GM21576 (cell line): ENCODE results near the gene FSTL1.
"Not testable (repeated sequence)": the region's sequence is repeated elsewhere in the genome, so short reads cannot be mapped to it uniquely, and the experiment has no call there.

Experiments
- ATAC-seq: cut with Tn5 transposase; IDR thresholded peaks from one replicate; pipeline ENCODE4 v1.9.1; 2021; ENCODE audit warnings: mild to moderate bottlenecking, moderate library complexity; ENCODE audit not compliant: unreplicated experiment

Gene FSTL1

DNA sequence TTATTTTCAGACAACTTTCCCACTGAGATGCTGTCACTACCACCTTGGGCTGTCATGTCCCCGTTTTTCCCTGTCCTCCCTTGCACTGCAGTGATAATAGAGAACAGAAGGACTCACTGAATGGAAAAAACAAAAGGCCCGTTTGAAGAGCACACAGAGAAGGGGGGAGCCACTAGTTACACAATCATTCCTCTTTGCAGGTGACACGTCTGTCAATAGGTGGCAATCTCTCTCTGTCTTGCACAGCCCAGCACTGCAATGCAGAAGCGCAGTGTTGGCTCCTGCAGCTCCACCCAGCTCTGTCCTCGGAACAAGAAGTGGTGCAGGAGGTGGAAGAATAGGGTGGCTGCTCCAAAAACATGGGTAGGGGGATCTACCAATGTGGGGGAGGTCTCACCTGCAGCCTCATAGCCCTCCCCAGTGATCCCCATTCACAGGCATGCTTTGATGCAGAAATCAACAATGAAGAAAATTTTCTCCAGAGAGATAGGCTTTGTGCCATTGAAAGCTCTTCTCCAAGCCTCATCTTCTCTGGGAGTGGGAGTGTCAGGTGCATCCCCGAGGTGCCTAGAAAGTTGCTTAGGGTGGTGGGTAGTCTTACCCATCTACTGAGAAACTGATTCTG lies 31.8 kb downstream of the FSTL1 start:
- peak; percentile 47 for ATAC-seq

- no peak for ATAC-seq
Measured at GRCh38 chr3:120418446-120418845, 32.3 kb downstream of the FSTL1 start.

GRCh38 chr3:120417272-120417911 lies 33.4 kb downstream of the FSTL1 start:
- ATAC-seq, result peak; percentile 100

DNA sequence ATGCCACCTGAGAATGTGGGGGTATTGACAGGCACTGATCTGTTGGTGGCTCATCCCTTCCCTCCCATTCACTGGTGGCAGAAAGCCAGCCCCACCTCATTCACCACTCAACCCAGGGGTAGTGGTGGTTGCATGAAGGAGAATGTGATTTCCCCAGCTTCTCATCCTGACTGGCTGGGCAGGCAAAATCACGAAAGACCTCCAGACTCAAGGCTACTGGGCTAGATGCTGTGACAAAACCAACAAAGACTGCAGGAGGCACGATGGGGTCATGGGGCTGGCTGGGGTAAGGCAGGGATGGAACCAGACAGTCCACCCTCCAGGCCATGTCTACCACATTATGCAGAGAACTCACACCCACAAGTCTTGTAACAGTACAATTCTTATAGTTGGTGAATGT lies 33.9 kb downstream of the FSTL1 start:
- peak; percentile 22 for ATAC-seq

DNA sequence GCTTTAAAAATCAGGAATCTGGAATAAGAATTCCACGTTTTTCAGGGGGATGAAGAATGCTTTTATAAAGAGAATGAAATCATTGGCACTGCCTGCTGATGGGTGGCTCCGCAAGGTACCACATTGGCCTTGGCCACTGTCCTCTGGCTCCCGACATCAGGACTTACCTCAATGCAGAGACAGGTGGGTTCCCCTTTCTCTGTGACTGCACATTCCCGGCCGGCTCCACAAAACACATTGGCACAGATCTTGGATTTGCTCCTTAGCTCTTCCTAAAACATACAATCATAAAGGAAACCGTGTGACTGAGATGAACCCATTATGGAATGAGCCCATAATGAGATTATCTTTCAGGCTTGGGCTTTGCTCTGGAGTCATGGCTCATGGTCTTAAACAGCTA lies 35.0 kb downstream of the FSTL1 start:
- ATAC-seq, result no peak

- no peak for ATAC-seq
Measured at GRCh38 chr3:120410541-120410940, 40.3 kb downstream of the FSTL1 start.

DNA sequence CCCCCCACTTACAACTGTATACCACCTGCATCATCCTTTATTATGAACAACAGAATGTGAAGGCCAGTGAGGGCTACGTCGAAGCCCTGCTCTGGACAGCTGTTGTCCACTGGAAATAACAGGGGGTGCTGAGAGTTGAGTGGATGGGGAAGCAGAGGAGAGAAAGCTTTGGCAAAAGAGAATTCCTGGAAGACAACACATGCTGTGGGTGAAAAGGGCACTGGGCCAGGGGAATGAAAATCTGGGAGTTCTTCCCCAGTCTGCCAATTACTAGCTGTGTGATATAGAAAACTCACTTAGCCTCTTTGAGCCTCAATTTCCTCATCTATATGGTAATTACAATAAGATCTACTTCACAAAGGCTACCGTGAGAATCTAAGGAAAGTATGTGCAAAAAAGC lies 40.7 kb downstream of the FSTL1 start:
- no peak for ATAC-seq

DNA sequence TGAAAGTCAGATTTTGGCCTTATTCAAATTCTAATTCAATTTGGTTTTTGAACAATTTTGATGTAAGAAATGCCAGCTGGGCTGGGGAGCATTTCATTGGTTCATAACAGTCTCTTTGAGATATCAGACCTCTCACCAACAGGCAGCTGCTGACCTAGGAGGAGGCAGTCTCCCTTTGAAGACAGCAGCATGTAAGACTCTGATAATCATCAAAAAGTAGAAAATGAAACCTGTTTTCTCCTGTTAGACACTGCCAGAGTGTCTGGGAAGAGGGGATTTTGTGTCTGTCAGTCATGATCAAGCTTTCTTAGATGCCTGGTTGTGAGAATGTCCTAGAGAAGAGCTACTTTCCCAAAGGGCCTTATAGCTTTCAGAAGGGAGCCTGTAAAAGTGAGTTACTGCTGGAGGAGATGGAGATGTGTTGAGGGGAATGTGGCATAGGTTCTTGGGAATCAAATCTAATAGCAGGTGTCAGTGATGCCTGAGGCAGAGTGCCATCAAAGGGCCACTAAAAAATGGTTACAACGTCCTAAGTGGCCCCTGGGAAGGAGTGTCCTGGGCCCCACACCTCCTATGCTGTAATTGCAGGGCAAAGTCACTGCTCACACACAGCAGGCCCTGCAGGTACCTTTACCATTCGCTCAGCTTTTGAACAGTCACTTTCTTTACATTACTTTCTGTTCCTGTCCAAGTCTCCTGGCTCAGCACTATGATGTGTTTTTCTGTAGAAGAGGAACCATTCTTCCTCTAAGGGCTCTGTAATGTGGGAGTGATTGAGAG lies 43.1 kb downstream of the FSTL1 start:
- ATAC-seq, result no peak

DNA sequence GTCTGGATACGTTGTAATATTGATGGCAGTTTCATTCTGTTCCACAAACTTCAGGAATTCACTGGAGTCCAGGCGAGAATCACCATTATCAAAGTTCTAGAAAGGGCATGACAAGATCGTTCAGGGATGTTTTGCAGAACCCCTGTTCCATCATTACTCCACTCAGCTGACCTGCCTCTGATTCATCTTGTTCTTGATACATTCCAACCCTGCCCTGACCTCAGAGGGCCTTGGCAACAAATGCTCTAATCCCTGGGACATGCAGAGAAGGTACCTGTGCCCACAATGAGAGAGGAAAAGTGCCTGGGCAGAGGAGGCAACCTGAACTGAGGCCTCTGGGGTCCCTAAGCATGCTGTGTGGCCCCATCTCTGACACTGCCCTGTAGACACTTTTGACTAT lies 45.9 kb downstream of the FSTL1 start:
- no peak for ATAC-seq

DNA sequence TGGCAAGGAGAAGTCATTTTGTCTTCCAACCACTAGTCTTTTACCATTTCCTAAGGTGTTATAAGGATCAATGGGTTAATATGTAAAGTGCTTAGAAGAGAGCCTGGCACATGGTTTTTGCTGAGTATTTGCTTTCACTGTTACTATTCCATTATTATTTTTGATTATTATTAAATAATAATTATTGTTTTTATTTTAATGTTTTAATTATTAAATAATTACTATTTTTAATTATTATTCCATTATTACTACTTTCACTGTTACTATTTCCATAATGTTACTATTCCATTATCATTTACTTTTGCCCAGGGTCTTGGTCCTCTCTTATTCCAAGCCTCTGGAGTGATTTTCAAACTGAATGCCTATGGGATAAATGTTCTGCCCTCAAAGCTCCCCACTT lies 48.5 kb downstream of the FSTL1 start:
- ATAC-seq, result no peak

DNA sequence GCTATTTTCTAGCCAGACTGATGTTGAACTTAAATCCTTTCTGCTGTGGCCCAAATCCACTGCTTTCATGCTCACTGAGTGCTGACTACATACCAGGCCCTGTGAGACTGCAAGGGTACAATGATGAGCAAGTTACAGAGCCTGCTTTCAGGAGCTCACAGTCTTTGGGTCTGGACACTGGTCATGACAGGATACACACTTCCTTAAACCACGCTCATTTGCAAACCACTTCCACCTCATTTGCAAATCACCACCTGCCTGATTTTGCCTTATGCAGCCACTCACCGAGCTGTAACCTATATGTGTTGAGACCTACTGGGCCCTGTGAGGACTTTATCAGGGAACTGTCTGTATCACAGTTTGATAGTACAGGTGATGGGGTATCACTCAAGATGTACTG lies 51.4 kb downstream of the FSTL1 start:
- ATAC-seq, result peak; percentile 81

- ATAC-seq, result no peak
Measured at GRCh38 chr3:120396469-120396868, 54.3 kb downstream of the FSTL1 start.

DNA sequence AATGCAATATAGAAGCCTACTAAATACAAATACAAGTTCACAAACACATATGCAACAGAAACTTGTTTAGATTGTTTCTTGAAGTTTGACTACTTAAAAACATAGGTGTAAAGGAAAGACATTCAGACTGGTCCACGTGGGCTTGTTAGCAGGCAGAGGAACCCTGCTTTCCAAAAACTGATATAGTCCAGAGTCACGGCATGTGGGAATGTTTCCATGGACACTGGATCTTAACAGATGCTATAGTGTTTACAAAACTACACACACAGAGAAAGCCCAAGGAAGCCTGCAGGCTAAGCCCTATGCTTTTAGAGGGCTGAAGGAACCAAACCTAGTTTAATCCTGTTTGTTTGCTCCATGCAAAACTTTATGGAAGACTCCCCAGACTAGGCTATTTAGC lies 56.4 kb downstream of the FSTL1 start:
- no peak for ATAC-seq

- ATAC-seq, result no peak
Measured at GRCh38 chr3:120393761-120394160, 57.0 kb downstream of the FSTL1 start.

DNA sequence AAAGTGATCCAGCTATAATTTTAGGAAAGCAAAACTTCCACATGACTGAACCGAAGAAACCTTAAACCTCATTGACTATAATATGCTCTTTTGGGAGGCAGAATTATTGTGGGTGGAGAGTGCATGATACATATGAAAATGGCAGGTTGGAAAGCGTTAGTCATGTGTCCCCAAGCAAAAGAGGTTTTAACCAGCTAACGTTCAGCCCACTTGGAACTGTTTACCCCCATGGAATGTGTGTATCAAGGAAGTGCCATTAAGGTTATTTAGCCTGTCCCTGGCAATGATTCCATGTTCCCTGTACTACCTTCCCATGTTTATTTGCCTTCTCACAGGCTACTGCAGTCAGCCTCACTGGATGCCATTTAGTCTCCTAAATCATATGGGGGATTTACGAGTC lies 57.5 kb downstream of the FSTL1 start:
- no peak for ATAC-seq

GRCh38 chr3:120382941-120383447 lies 67.8 kb downstream of the FSTL1 start:
- ATAC-seq, result no peak

GRCh38 chr3:120381503-120381902 lies 69.3 kb downstream of the FSTL1 start:
- ATAC-seq, result no peak

GRCh38 chr3:120377948-120378347 lies 72.8 kb downstream of the FSTL1 start:
- not testable (repeated sequence) for ATAC-seq

- ATAC-seq, result no peak
Measured at GRCh38 chr3:120370463-120370862, 80.3 kb downstream of the FSTL1 start.

DNA sequence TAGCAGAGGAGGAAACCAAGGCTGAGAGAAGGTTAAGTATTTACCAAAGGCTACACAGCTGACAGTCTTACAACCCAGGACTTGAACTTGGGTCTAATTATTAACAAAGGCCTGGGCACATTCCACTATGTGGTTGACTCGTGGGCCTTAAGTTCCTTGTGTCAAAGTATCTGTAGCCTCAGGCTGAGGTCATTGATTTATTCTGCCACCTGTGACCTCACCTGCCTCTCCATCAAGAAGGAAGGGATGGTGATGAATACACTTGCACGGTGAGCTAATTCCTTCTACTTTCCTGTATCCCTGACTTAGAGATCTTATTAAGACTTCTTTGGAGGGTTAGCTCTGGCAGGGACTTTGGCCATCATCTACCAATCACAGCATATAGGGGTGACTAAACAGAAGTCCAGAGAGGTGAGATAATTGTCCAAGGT lies 81.7 kb downstream of the FSTL1 start:
- peak; percentile 63 for ATAC-seq

- ATAC-seq, result no peak
Measured at GRCh38 chr3:120368172-120368571, 82.6 kb downstream of the FSTL1 start.

DNA sequence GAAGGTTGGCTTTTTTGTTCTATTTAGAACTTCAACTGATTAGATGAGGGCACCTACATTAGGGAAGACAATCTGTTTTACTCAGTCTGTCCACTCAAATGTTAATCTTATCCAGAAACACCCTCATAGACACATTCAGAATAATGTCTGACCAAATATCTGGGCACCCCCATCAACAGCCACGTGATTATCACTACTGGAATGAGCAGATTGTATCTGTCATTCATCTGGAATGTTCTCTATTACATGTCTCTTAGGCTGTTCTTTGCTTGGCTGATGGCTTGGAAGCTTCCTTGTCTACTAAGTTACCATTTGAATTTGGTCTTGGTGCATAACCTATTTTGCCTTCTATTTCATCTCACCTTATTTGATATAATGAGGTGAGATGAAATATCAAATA lies 86.0 kb downstream of the FSTL1 start:
- no peak for ATAC-seq
